ENCODE results near the gene PRMT1. TPM values are rescaled to one million over a fixed set of nuclear protein-coding genes. Genes with fewer than 3 reads are reported as not detected.

The PRMT1 gene
- total RNA-seq, 4 donors from 2014 or later = 102 to 191 (median 144) TPM

- Histone ChIP-seq H3K4me1 (peaks cover 0 to 4% (median under 1%) of the 10 kb centered on the region in 4 donors), H3K36me3 (peaks cover 77 to 97% (median 89%) of the 10 kb centered on the region in 4 donors), H3K27me3 (no peaks in the 10 kb centered on the region), H3K4me3 (no peak overlapping the region), H3K27ac (replicated peaks in 1 of 4) (no peak overlapping the region), H3K9me3 (no peaks in the 10 kb centered on the region)
- DNase-seq (ENCODE audit: extremely low spot score) = no peak
- TF ChIP-seq POLR2AphosphoS5 (IDR thresholded peaks at IDR 0.05) (no peak), CTCF (IDR thresholded peaks at IDR 0.05) (no peak), POLR2A (IDR thresholded peaks at IDR 0.05; ENCODE audit: low read depth) (no peak), EP300 (IDR thresholded peaks at IDR 0.05) (no peak)
- intact Hi-C loops (cut with DNase I) = no loop called here
- WGBS = 95% methylated on average over 27 of the region's 72 CpGs
Observed at GRCh38 chr19:49651029-49651819, 25.8 kb upstream of the PRMT1 start.

DNA sequence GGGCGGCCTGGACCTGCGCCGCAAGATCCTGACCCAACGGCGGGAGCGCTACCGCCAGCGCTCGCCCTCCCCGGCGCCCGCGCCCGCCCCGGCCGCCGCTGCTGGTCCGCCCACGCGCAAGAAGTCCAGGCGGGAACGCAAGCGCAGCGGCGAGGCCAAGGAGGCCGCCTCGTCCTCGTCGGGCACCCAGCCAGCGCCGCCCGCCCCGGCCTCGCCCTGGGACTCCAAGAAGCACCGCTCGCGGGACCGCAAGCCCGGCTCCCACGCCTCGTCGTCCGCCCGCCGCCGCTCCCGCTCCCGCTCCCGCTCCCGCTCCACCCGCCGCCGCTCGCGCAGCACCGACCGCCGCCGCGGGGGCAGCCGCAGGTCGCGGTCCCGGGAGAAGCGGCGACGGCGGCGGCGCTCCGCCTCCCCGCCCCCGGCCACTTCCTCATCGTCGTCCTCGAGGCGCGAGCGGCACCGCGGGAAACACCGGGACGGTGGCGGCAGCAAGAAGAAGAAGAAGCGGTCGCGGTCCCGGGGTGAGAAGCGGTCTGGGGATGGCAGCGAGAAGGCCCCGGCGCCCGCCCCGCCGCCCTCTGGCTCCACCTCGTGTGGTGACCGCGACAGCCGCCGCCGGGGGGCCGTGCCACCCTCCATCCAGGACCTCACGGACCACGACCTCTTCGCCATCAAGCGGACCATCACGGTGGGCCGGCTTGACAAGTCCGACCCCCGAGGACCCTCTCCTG is 25.1 kb upstream of the PRMT1 start:
- Histone ChIP-seq H3K36me3 (peaks cover 70 to 97% (median 89%) of the 10 kb centered on the region in 4 donors), H3K27ac (replicated peaks in 1 of 4) (no peak overlapping the region), H3K4me3 (no peak overlapping the region), H3K9me3 (no peaks in the 10 kb centered on the region), H3K27me3 (no peaks in the 10 kb centered on the region), H3K4me1 (peaks cover 0 to 4% (median 0%) of the 10 kb centered on the region in 4 donors)
- intact Hi-C loops (cut with DNase I) = no loop called here
- TF ChIP-seq CTCF (IDR thresholded peaks at IDR 0.05) (no peak), POLR2A (IDR thresholded peaks at IDR 0.05; ENCODE audit: low read depth) (no peak), EP300 (IDR thresholded peaks at IDR 0.05) (no peak), POLR2AphosphoS5 (IDR thresholded peaks at IDR 0.05) (no peak)
- 96% methylated on average over 61 of the region's 110 CpGs for whole genome bisulfite sequencing
- no peak for DNase-seq (ENCODE audit: extremely low spot score)

DNA sequence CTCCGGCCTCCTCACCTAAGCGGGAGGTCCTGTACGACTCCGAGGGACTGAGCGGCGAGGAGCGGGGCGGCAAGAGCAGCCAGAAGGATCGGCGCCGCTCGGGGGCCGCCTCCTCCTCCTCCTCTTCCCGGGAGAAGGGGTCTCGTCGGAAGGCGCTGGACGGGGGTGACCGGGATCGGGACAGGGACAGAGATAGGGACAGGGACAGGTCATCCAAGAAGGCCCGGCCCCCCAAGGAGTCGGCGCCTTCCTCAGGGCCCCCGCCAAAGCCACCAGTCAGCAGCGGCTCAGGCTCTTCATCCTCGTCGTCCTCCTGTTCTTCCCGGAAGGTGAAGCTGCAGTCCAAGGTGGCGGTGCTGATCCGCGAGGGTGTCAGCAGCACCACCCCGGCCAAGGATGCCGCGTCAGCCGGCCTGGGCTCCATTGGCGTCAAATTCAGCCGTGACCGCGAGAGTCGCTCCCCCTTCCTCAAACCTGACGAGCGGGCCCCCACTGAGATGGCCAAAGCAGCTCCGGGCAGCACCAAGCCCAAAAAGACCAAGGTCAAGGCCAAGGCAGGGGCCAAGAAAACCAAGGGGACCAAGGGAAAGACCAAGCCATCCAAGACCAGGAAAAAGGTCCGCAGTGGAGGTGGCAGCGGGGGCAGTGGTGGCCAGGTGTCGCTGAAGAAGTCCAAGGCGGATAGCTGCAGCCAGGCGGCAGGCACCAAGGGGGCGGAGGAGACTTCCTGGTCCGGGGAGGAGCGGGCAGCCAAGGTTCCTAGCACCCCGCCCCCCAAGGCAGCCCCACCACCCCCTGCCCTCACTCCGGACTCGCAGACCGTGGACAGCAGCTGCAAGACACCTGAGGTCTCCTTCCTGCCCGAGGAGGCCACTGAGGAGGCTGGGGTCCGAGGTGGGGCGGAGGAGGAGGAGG is 24.3 kb upstream of the PRMT1 start:
- H3K4me3 ChIP-seq = no peak overlapping the region
- no peak for DNase-seq (ENCODE audit: extremely low spot score)
- no peak for TF ChIP-seq EP300 (IDR thresholded peaks at IDR 0.05)
- no peak for TF ChIP-seq POLR2AphosphoS5 (IDR thresholded peaks at IDR 0.05)
- no peak for TF ChIP-seq POLR2A (IDR thresholded peaks at IDR 0.05; ENCODE audit: low read depth)
- no peak for TF ChIP-seq CTCF (IDR thresholded peaks at IDR 0.05)
- WGBS = 93% methylated on average over 47 of the region's 58 CpGs
- no peak overlapping the region for H3K27ac ChIP-seq (replicated peaks in 1 of 4)
- H3K4me1 ChIP-seq = no peaks in the 10 kb centered on the region
- H3K36me3 ChIP-seq = peaks cover 71 to 97% (median 89%) of the 10 kb centered on the region in 4 donors
- H3K27me3 ChIP-seq = no peaks in the 10 kb centered on the region
- intact Hi-C loops (cut with DNase I) = no loop called here
- H3K9me3 ChIP-seq = no peaks in the 10 kb centered on the region

DNA sequence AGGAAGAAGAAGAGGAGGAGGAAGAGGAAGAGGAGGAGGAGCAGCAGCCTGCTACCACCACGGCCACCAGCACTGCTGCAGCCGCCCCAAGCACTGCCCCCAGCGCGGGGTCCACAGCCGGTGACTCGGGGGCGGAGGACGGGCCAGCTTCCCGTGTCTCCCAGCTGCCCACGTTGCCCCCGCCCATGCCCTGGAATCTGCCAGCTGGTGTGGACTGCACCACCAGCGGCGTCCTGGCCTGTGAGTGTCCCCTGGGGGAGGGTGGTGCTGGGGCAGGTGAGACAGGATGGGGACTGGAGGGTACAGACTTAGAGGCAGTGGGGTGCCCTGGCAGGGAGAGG is 23.6 kb upstream of the PRMT1 start:
- 75% methylated on average over 2 of the region's 13 CpGs for WGBS
- Histone ChIP-seq H3K4me1 (no peaks in the 10 kb centered on the region), H3K27ac (replicated peaks in 1 of 4) (no peak overlapping the region), H3K27me3 (no peaks in the 10 kb centered on the region), H3K4me3 (no peak overlapping the region), H3K9me3 (no peaks in the 10 kb centered on the region), H3K36me3 (peaks cover 71 to 97% (median 93%) of the 10 kb centered on the region in 4 donors)
- no peak for DNase-seq (ENCODE audit: extremely low spot score)
- intact Hi-C loops (cut with DNase I) = no loop called here
- no peak for TF ChIP-seq CTCF (IDR thresholded peaks at IDR 0.05)
- TF ChIP-seq POLR2A (IDR thresholded peaks at IDR 0.05; ENCODE audit: low read depth) = no peak
- no peak for TF ChIP-seq POLR2AphosphoS5 (IDR thresholded peaks at IDR 0.05)
- TF ChIP-seq EP300 (IDR thresholded peaks at IDR 0.05) = no peak

Measured in esophagus muscularis mucosa (tissue), 4 donors.